AG20443 (cell line): Measurements from ENCODE around the gene PCBP3.
A peak's percentile ranks its signal among the peaks of the same experiment; 100 is the strongest.

Source experiments
- DNase-seq: peaks from one replicate; pipeline ENCODE4 v3.0.0; 2012; ENCODE audit warnings: low spot score, mixed read lengths

PCBP3 gene

GRCh38 chr21:45861156-45861870 lies 217.8 kb downstream of the PCBP3 start:
- no peak for DNase-seq

- DNase-seq, result no peak
These were observed 219.2 kb downstream of the PCBP3 start for GRCh38 chr21:45862543-45863207.

GRCh38 chr21:45863267-45863666 lies 219.7 kb downstream of the PCBP3 start:
- no peak for DNase-seq

DNA sequence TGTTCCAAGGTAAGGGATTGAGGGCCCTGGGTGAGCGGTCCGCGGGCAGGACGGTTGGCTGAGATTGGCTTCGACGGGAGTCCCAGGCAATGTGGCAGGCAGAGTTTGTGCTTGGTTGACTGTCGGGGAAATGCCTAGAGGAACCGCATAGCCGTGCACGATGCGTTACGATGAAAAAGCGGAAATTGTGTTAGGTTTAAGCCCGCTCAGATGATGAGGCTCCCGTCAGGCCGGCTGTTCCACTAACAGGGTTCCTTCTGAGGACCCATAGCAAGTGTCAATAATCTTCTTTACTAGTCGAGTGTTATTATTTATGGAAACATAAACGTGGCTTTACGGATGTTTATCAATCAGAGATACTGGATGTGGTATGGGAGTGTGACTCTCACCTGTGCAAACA lies 220.2 kb downstream of the PCBP3 start:
- no peak for DNase-seq

GRCh38 chr21:45864436-45864835 lies 220.9 kb downstream of the PCBP3 start:
- DNase-seq, result peak; percentile 35

GRCh38 chr21:45865106-45865835 lies 221.7 kb downstream of the PCBP3 start:
- peak; percentile 78 for DNase-seq

DNA sequence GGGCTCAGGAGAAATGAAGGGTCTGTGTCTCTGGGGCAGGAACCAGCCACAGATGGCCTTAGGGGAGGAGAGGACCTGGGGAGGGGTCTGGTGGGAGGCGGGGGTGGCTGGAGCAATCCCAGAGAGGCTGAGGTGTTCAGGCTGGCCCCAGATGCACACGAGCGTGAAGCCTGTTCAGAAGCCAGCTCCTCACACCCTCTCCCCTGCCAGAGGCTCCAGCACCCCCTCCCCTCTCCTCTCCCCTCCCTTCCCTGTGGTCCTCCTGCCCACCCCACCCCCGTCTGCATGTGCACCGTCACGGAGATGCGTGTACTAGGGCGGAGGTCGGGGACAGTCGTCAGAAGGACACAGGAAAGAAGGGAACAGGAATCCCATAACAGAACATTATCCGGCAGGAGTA lies 223.0 kb downstream of the PCBP3 start:
- DNase-seq, result no peak

- no peak for DNase-seq
These were observed 223.6 kb downstream of the PCBP3 start for GRCh38 chr21:45867041-45867666.

DNA sequence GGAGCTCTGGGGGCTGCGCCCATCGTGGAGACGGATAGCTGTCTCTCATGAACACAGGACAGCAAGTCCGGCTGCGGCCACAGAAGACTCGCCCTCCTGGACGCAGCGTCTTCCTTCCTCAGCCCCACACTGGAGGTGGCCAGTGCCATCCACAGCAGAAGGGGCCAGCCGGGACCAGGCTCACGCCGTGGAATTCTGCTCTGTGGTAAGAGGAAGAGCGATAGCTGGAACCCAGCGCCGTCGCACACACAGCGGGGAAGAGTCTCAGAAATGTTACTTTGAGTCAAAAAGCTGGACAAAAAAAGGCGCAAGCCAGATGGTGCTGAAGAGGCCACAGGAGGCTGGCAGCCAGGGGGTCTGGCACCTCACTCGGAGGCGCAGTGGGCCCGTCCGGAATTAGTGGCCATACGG lies 224.2 kb downstream of the PCBP3 start:
- DNase-seq, result no peak

GRCh38 chr21:45868086-45868485 lies 224.6 kb downstream of the PCBP3 start:
- DNase-seq, result no peak

GRCh38 chr21:45868488-45868887 lies 225.0 kb downstream of the PCBP3 start:
- no peak for DNase-seq

DNA sequence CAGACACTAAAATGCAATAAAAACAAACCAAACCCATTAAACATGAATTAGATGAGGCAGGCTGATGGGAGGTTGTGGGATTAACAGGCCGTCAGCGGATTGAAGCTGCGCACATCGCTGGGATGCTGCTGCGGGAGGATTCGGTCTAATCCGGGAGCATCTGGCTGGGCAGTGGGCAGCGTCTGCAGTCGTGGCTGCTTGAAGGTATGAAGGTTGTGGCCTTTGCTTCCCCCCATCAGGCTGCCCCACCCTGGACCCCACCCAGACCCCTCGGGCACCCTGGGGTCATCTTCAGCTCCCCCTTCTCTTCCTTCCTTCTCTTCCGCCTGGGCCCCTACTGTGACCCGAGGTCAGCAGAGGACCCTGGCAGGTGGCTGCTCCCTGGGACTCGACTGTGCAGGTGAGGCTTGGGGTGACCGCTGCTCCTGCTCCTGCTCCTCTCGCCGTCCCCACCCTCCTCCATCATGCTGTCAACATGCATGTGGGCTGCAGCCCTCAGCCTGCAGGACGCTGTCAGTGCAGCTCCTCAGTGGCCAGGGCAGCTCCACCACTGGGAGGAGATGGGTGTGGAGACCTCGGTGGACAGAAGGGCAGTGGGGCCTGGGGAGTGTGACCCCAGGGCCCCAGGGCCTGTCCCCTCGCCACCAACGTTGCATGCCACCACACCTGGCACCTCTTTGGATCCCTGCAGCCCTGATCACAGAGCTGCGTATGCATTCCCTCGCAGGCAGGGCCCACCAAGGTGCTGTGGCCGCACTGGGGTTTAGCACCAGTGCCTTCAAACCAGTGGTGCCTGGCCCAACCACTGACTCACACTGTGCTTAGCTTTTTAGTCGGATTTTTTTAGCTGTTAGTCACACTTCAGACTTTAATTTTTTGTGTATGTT lies 225.8 kb downstream of the PCBP3 start:
- peak; percentile 76 for DNase-seq

GRCh38 chr21:45870421-45870820 lies 226.9 kb downstream of the PCBP3 start:
- DNase-seq, result no peak

DNA sequence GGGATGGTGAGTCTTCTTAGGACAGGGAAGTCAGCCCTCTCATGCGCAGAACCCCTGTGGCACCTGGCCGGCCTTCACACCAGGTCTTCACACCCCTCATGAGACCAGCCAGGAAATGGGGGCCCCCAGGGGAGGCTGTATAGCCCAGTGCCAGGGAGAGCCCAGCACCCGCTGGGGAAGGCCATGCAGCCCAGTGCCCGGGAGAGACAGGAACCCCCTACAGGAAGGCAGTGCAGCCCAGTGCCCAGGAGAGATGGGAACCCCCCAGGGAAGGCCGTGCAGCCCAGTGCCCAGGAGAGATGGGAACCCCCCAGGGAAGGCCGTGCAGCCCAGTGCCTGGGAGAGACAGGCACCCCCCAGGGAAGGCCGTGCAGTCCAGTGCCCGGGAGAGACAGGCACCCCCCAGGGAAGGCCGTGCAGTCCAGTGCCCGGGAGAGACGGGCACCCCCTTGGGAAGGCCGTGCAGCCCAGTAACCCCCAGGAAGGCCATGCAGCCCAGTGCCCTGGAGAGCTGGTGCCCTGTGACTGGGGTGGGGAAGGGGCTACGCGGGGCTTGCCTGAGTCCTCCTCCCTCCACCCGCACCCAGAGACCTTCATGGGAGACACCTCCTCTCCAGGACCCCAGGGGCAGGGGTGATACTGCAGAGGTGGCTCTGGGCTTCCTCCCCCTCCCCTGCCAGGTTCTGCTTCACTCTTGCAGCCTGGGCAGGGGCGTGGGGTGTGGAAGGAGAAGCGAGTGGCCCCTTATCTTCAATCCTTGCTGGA lies 227.5 kb downstream of the PCBP3 start:
- DNase-seq, result no peak

DNA sequence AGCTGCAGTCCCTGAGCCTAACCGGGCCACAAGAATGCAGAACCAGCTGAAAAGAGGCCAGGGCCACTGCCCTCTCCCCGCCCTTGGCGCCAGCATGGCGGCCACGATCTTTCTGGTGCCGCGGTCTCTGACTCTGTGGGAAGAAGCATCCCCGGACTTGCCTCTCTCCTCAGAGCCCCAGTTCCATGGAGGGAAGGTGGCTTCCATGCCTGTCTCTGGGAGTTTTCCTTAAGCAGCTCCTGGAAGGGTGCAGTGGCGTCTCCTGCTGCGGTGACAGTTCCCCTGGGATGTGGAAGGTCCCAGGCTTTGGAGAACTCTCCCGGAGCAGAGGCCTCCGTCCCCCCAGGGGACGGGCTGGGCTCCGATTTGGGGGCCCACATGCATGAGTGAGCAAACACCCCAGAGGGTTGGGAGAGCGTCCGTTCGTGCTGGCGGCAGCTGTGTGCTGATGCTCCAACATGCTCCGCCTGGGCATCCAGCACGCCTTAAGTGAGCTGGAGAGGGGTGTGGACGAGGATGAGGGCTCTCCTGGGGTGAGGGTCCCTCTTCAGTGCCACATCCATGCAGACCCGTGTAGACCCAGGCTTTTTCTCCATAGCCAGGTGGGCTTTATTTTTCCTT lies 228.2 kb downstream of the PCBP3 start:
- no peak for DNase-seq

DNA sequence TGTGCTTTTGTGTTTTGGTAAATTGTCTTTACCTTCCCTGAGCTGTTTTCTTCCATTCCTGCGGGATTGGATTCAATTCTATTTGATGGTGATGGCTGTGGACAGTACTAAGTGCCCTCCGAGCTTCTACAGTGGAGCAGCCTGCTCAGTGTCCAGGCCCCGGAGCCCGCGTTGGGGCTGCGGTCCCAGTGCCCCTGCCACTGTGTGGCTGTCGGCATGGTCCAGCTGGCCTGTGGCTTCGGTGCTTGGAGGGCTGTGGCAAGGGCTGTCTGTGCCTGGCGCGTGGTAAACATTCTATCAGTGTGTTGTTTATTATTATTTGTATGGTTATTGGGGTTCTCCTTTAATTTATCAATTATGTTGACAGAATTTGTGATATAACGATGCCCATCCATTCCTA lies 228.9 kb downstream of the PCBP3 start:
- DNase-seq, result no peak

DNA sequence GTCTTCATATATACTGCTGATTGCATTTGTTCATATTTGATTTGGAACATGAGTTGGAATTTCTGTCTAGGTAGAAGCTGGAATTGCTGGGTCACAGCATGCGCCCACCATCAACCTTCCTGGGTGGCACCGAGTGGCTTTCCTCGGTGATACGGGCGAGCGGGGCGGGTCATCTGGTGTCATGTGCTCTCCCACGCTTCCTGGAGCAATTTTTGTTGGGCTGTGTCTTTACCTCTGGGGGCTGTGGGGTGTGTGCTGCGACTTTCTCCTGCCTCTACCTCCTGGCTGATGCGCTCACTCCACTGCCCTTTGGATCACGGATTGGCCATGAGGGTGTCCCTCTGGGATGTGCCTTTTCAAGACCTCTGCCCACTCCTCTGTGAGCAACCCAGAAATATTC lies 229.4 kb downstream of the PCBP3 start:
- no peak for DNase-seq

DNA sequence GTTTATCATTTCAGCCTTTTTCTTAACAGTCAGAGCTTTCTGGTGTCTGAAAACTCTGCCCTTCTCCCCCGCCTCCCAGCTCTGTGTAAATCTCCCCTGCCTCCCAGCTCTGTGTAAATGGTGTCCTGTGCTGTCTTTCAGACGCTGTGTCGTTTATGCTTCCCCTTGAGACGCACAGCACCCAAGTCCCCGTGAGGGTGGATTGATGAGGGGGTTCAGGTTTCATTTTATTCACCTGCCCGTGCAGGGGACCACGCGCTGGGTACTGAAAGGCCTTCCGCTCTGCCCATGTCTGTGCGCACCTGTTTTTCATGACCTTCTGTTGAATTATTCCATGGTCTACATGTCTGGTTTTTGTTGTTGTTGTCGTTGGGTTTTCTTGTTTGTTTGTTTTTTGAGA lies 229.9 kb downstream of the PCBP3 start:
- DNase-seq, result no peak

DNA sequence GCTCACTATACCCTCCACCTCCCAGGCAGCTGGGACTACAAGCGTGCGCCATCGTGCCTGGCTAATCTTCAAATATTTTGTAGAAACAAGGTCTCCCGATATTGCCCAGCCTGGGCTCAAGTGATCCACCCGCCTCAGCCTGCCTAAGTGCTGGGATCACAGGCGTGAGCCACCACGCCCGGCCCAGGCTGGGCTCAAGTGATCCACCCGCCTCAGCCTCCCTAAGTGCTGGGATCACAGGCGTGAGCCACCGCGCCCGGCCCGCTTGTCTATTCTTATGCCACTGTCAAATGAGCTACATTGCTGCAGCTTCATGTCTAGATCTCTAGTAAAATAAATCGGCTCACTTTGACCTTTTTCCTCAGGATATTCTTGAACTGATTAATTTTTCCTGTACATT lies 230.3 kb downstream of the PCBP3 start:
- DNase-seq, result no peak

- peak; percentile 98 for DNase-seq
These were observed 231.3 kb downstream of the PCBP3 start for GRCh38 chr21:45874716-45875415.
